Measurements from ENCODE around the gene SDK2. TPM values are rescaled to one million over a fixed set of nuclear protein-coding genes. Genes with fewer than 3 reads are reported as not detected.

The SDK2 gene
- total and polyA plus RNA-seq, 2 of the 8 experiments (the other 6 are each of a cell fraction or from before 2014, with no cell fraction given) = 3.9 to 4.1 TPM

GRCh38 chr17:73414171-73414955 is 229.9 kb downstream of the SDK2 start:
- Histone ChIP-seq H4K8ac (ENCODE audit: extremely low read depth, insufficient read depth, low read length) (no peak overlapping the region), H2BK5ac (ENCODE audit: low read depth, low read length) (no peak overlapping the region), H3K23me2 (ENCODE audit: low read depth, low read length) (no peaks in the 10 kb centered on the region), H3K23ac (ENCODE audit: insufficient read length) (no peak overlapping the region), H3K36me3 (ENCODE audit: control insufficient read depth in 2 of 4, insufficient read depth in 4 of 4, low read length in 3 of 4) (peaks cover 0 to 8% (median 3%) of the 10 kb centered on the region in 4 experiments; a peak in 6 of 8 replicates), H2BK12ac (ENCODE audit: low read depth, low read length) (no peak overlapping the region), H3K4me2 (ENCODE audit: insufficient read depth in 1 of 2, low read depth in 2 of 2, low read length in 2 of 2) (no peak overlapping the region), H3K9me3 (ENCODE audit: insufficient read depth in 2 of 2, low read depth in 1 of 2, low read length in 1 of 2) (peaks cover 0 to 4% of the 10 kb centered on the region in 2 experiments; a peak in 2 of 4 replicates), H3K27ac (ENCODE audit: low read depth, low read length) (no peak overlapping the region), H4K5ac (ENCODE audit: insufficient read length, low read depth, low read length) (no peak overlapping the region), H3K4ac (replicated peaks; ENCODE audit: insufficient read length, low read depth, low read length) (no peak overlapping the region), H3K14ac (ENCODE audit: insufficient read length) (no peak overlapping the region), H3K4me1 (replicated peaks in 1 of 4; ENCODE audit: control insufficient read depth in 3 of 4, insufficient read depth in 4 of 4, low read length in 3 of 4) (no peaks in the 10 kb centered on the region), H3K4me3 (ENCODE audit: extremely low read depth in 1 of 4, insufficient read depth in 2 of 4, low read depth in 3 of 4, low read length in 4 of 4) (no peak overlapping the region), H2BK15ac (ENCODE audit: low read length) (no peak overlapping the region), H3K56ac (replicated peaks; ENCODE audit: insufficient read length, low read depth, low read length) (no peak overlapping the region), H3K27me3 (replicated peaks in 1 of 4; ENCODE audit: control insufficient read depth in 3 of 4, extremely low read depth in 1 of 4, insufficient read depth in 3 of 4, low read length in 3 of 4) (no peaks in the 10 kb centered on the region), H3K9ac (replicated peaks in 1 of 4; ENCODE audit: extremely low read depth in 1 of 4, low read depth in 3 of 4, low read length in 3 of 4) (no peak overlapping the region), H3K79me2 (ENCODE audit: control insufficient read depth in 1 of 2, insufficient read depth in 2 of 2, low read length in 2 of 2) (no peaks in the 10 kb centered on the region), H2AFZ (ENCODE audit: low read length) (no peak overlapping the region), H2AK5ac (ENCODE audit: low read depth, low read length) (no peak overlapping the region), H3K18ac (ENCODE audit: extremely low read depth, low read length) (no peak overlapping the region), H2BK120ac (replicated peaks; ENCODE audit: low read depth, low read length) (no peak overlapping the region), H4K20me1 (replicated peaks in 1 of 2; ENCODE audit: control insufficient read depth in 1 of 2, insufficient read depth in 2 of 2, low read length in 2 of 2) (peaks cover 0 to 2% of the 10 kb centered on the region in 2 experiments), H3K79me1 (ENCODE audit: low read depth, low read length) (no peaks in the 10 kb centered on the region), H2BK20ac (ENCODE audit: low read length) (no peak overlapping the region), H4K91ac (replicated peaks; ENCODE audit: insufficient read length, low read length) (no peak overlapping the region)
- ChIA-PET POLR2A (ENCODE audit: partially characterized antibody) (no interaction called here), CTCF (ENCODE audit: partially characterized antibody) (interaction anchor here (0.6 to 1.6 kb wide), 2 partner anchors 16 to 24 kb away, joined by 3 to 5 read pairs; no protein-coding TSS in a partner anchor)
- DNase-seq (ENCODE audit: low read depth in 1 of 2, low spot score in 2 of 2) (no peak), FAIRE-seq (no peak)
- WGBS, 2 experiments (ENCODE audit: extremely low coverage in 1 of 2, insufficient coverage in 1 of 2, insufficient read length in 1 of 2, insufficient replicate concordance in 2 of 2, low coverage in 1 of 2, low lambda C conversion rate in 2 of 2, missing lambda C conversion rate in 1 of 2) = 94% methylated on average over 18 of the region's 20 CpGs; no CpG with 5 or more reads in 1 of the 2 experiments
- no peak for TF ChIP-seq SAP30 (IDR thresholded peaks at IDR 0.05; ENCODE audit: insufficient read depth, insufficient replicate concordance, low read length)
- no peak for TF ChIP-seq FOSL1 (IDR thresholded peaks at IDR 0.05; ENCODE audit: insufficient read depth, low read depth, low read length)
- no peak for TF ChIP-seq SIN3A (conservative IDR thresholded peaks at IDR 0.05 in 1 of 2, IDR thresholded peaks at IDR 0.05 in 1 of 2; ENCODE audit: low read depth in 1 of 2, low read length in 2 of 2)
- TF ChIP-seq KDM1A (IDR thresholded peaks at IDR 0.05; ENCODE audit: borderline replicate concordance, low read length) = no peak
- no peak for TF ChIP-seq KDM4A (IDR thresholded peaks at IDR 0.05; ENCODE audit: low read depth, low read length, severe bottlenecking)
- no peak for TF ChIP-seq ZNF274 (IDR thresholded peaks at IDR 0.05; ENCODE audit: borderline replicate concordance, extremely low read depth, low read length)
- no peak for TF ChIP-seq TCF12 (IDR thresholded peaks at IDR 0.05; ENCODE audit: low read depth, low read length)
- TF ChIP-seq SIRT6 (IDR thresholded peaks at IDR 0.05; ENCODE audit: low read length) = no peak
- TF ChIP-seq E2F6 (IDR thresholded peaks at IDR 0.05) = no peak
- no peak for TF ChIP-seq TBP (IDR thresholded peaks at IDR 0.05; ENCODE audit: low read depth, low read length)
- no peak for TF ChIP-seq MAX (IDR thresholded peaks at IDR 0.05)
